Type B pancreatic cell (in vitro differentiated cells): ENCODE data around the gene MARCHF3. TPM values are rescaled to one million over a fixed set of nuclear protein-coding genes. Genes with fewer than 3 reads are reported as not detected.
"Not testable (repeated sequence)": the region's sequence is repeated elsewhere in the genome, so short reads cannot be mapped to it uniquely, and the experiment has no call there.

Source experiments
- DNase-seq: peaks from one replicate; pipeline ENCODE4 v3.0.0; 2021; ENCODE audit warnings: mixed read lengths; ENCODE audit not compliant: unreplicated experiment; ENCODE audit errors: extremely low spot score
- H3K27ac Mint-ChIP-seq: 2 replicates; pipeline ENCODE4 v1.8.0; 2021; ENCODE audit warnings: mild to moderate bottlenecking, mixed read lengths
- H3K27me3 Mint-ChIP-seq: 2 replicates; pipeline ENCODE4 v1.8.0; 2021; ENCODE audit warnings: mixed read lengths
- H3K36me3 Mint-ChIP-seq: 2 replicates; pipeline ENCODE4 v1.8.0; 2021; ENCODE audit warnings: mixed read lengths
- H3K4me1 Mint-ChIP-seq: one replicate; pipeline ENCODE4 v1.8.0; 2021; ENCODE audit warnings: mixed read lengths; ENCODE audit not compliant: unreplicated experiment
- H3K4me3 Mint-ChIP-seq: 2 replicates; pipeline ENCODE4 v1.8.0; 2021; ENCODE audit warnings: mild to moderate bottlenecking, mixed read lengths
- H3K9me3 Mint-ChIP-seq: 2 replicates; pipeline ENCODE4 v1.8.0; 2021; ENCODE audit warnings: mixed read lengths
- total RNA-seq: library from RNA; stranded (reverse); gene quantifications from 2 replicates; pipeline ENCODE4 v1.2.1, GENCODE V29; 2021; ENCODE audit warnings: low replicate concordance
- TF ChIP-seq, protein P1 (sequence below): fragments of 200-600 bp; sonication (generic); conservative IDR thresholded peaks from 2 replicates; pipeline ENCODE4 v1.5.0; 2021; ENCODE audit warnings: antibody characterized with exemption, mild to moderate bottlenecking

The MARCHF3 gene
- total RNA-seq, 1 donor from 2014 or later = 5.9 TPM

DNA sequence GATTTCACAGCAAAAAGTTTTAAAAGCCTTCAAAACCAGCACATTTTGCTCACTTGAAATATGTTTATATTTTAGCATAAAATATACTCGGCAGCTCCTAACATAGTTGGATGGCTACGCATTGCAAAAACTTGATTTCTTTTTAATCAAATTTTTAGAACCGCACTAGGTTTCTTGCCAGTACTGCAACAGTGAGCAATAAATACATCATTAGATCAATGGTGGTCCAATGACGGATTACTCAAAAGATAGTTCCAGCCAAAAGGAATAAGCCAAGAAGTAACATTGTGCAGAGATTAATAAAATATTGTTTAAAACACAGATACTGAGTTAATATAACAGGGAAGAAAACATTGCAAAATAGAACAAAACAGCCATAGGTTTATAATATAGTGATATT, 5.5 kb downstream of the MARCHF3 start:
- Mint-ChIP-seq H3K4me3 (no peak overlapping the region), H3K9me3 (no peaks in the 10 kb centered on the region), H3K36me3 (no peaks in the 10 kb centered on the region), H3K4me1 (peaks cover 14% of the 10 kb centered on the region), H3K27me3 (peaks cover 34% of the 10 kb centered on the region), H3K27ac (no peak overlapping the region)
- TF ChIP-seq, protein P1, sequence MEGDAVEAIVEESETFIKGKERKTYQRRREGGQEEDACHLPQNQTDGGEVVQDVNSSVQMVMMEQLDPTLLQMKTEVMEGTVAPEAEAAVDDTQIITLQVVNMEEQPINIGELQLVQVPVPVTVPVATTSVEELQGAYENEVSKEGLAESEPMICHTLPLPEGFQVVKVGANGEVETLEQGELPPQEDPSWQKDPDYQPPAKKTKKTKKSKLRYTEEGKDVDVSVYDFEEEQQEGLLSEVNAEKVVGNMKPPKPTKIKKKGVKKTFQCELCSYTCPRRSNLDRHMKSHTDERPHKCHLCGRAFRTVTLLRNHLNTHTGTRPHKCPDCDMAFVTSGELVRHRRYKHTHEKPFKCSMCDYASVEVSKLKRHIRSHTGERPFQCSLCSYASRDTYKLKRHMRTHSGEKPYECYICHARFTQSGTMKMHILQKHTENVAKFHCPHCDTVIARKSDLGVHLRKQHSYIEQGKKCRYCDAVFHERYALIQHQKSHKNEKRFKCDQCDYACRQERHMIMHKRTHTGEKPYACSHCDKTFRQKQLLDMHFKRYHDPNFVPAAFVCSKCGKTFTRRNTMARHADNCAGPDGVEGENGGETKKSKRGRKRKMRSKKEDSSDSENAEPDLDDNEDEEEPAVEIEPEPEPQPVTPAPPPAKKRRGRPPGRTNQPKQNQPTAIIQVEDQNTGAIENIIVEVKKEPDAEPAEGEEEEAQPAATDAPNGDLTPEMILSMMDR = no peak
- DNase-seq = no peak

DNA sequence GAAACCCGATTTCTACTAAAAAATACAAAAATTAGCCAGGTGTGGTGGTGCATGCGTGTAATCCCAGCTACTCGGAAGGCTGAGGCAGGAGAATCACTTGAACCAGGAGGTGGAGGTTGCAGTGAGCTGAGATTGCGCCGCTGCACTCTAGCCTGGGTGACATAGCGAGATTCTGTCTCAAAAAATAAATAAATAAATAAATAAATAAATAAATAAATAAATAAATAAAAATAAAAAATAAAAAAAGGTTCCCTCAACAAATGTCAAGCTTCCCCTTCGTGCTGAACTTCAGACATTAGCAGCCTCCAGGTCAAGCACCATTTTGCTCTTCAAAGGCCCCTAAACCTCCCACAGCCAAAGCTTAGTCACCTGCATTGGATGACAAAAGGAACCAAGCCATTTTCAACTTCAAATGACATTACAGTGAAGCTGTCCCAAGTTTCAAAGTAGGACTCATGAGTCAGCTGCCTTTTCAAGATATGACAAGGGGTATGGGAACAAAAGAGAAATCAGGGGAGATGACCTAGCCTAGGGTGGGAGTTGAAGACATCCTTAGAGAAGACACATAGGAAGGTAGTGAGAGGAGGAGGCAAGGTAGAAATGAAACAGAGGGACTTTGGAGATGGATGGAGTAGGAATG, 6.7 kb downstream of the MARCHF3 start:
- H3K36me3 Mint-ChIP-seq, H3K4me1 Mint-ChIP-seq, H3K9me3 Mint-ChIP-seq: not testable (repeated sequence)

DNA sequence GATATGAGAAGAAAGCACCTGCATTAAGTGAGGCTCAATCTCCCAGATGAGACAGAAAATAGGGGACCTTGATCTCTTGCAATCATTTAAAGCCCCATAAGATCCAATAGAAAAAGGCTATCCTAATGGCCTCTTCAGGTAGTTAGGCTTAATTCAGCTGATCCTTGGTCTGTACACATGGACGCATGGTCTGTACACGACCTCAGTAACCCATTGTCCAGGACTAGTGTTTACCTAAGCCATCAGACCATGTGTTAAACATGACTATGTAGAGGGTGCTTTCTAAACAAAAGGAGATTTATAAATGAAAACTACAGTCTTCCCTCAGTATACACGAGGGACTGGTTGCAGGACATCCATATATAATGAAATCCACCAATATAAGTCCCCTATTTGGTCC, 7.5 kb downstream of the MARCHF3 start:
- Mint-ChIP-seq H3K4me1 (peaks cover 5% of the 10 kb centered on the region), H3K9me3 (no peaks in the 10 kb centered on the region), H3K27ac (no peak overlapping the region), H3K27me3 (peaks cover 21% of the 10 kb centered on the region), H3K4me3 (no peak overlapping the region), H3K36me3 (no peaks in the 10 kb centered on the region)
- DNase-seq = no peak
- TF ChIP-seq, protein P1 = no peak

More for the DNA sequence above, 6.7 kb downstream of the MARCHF3 start:
- H3K27me3 Mint-ChIP-seq = peaks cover 24% of the 10 kb centered on the region
- not testable (repeated sequence) for H3K4me3 Mint-ChIP-seq, H3K27ac Mint-ChIP-seq, DNase-seq

DNA sequence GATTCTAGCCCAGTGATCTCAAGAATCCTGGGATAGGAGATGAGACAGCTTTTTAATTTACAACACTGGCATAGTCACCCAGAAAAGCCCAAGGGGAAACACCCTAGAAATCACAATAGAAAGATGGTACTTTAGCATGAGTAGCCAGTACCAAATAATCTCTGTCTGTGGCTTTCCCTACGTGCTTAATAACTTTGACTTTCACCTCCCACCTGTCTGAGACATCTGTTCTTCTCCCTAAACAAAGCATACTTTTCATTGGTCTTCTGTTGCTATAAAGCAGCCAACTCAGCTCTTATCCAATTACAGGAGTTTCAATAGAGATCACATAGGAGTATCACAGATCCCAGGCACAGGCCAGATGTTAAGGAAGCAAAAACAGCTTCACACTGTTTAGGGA, 10.4 kb downstream of the MARCHF3 start:
- Mint-ChIP-seq H3K27ac (no peak overlapping the region), H3K9me3 (no peaks in the 10 kb centered on the region), H3K27me3 (peaks cover 9% of the 10 kb centered on the region), H3K4me1 (no peaks in the 10 kb centered on the region), H3K36me3 (no peaks in the 10 kb centered on the region), H3K4me3 (no peak overlapping the region)
- TF ChIP-seq, protein P1 = no peak
- no peak for DNase-seq

DNA sequence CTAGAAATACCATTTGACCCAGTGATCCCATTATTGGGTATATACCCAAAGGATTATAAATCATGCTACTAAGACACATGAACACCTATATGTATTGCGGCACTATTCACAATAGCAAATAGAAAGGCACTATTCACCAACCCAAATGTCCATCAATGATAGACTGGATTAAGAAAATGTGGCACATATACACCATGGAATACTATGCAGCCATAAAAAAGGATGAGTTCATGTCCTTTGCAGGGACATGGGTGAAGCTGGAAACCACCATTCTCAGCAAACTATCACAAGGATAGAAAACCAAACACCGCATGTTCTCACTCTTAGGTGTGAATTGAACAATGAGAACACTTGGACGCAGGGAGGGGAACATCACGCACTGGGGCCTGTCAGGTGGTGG, 13.6 kb downstream of the MARCHF3 start:
- H3K27me3 Mint-ChIP-seq, H3K27ac Mint-ChIP-seq, H3K9me3 Mint-ChIP-seq, H3K4me1 Mint-ChIP-seq, DNase-seq, H3K4me3 Mint-ChIP-seq, H3K36me3 Mint-ChIP-seq: not testable (repeated sequence)

DNA sequence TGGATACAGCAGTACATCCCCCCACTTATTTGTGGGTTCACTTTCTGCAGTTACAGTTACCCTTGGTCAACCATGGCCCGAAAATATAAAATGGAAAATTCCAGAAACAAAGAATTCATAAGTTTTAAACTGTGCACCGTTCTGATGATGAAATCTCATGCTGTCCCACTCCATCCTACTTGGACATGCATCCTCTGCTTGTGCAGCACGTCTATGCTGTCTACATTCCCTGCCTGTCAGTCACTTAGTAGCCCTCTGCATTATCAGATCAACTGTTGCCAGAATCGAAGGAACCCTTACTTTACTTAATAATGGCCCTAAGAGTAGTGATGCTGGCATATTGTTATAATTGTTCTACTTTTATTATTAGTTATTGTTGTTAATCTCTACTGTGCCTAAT, 14.6 kb downstream of the MARCHF3 start:
- Mint-ChIP-seq H3K4me3 (no peak overlapping the region), H3K9me3 (no peaks in the 10 kb centered on the region), H3K36me3 (no peaks in the 10 kb centered on the region), H3K27ac (no peak overlapping the region), H3K27me3 (no peaks in the 10 kb centered on the region), H3K4me1 (no peaks in the 10 kb centered on the region)
- TF ChIP-seq, protein P1 = no peak
- no peak for DNase-seq

DNA sequence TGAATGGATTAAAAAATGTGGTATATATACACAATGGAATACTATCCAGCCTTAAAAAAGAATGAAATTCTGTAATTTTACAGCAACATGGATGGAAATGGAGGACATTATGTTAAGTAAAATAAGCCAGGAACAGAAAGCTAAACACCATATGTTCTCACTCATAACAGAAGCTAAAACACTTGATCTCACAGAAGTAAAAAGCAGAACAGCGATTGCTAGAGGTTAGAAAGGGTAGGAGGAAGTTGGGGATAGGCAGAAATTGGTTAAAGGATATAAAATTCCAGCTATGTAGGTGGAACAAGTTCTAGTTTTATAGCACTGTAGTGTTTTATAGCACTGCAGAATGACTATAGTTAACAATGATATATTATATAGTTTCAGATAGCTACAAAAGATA, 15.8 kb downstream of the MARCHF3 start:
- TF ChIP-seq, protein P1 = no peak
- no peaks in the 10 kb centered on the region for H3K4me1 Mint-ChIP-seq
- no peaks in the 10 kb centered on the region for H3K9me3 Mint-ChIP-seq
- H3K27ac Mint-ChIP-seq = no peak overlapping the region
- no peak overlapping the region for H3K4me3 Mint-ChIP-seq
- no peaks in the 10 kb centered on the region for H3K27me3 Mint-ChIP-seq
- no peaks in the 10 kb centered on the region for H3K36me3 Mint-ChIP-seq
- no peak for DNase-seq
